WTC11 (cell line): Measurements from ENCODE around the gene L1CAM. TPM values are rescaled to one million over a fixed set of nuclear protein-coding genes. Genes with fewer than 3 reads are reported as not detected.

Experiments
- ATAC-seq: fragments of 200-7000 bp; cut with Tn5 transposase; 2 replicates; pipeline ENCODE4 v1.10.0; 2021; ENCODE audit warnings: mild to moderate bottlenecking, moderate library complexity
- CTCF ChIA-PET: fragments of 300-600 bp; sonication (Branson Sonifier 250); formaldehyde crosslinking; loops from one replicate; lab custom pipeline; 2021; ENCODE audit warnings: antibody characterized with exemption; lab: Charles Lee
- POLR2A ChIA-PET: fragments of 350-600 bp; sonication (Branson Sonifier 250); formaldehyde crosslinking; loops from one replicate; lab custom pipeline; 2021; ENCODE audit warnings: antibody characterized with exemption; lab: Charles Lee
- DNase-seq: peaks from one replicate; pipeline ENCODE4 v3.0.0; 2021; ENCODE audit warnings: low spot score
- H3K27ac Mint-ChIP-seq: 2 replicates; pipeline ENCODE4 v1.8.0; 2021; ENCODE audit warnings: mixed read lengths
- H3K27me3 Mint-ChIP-seq: 2 replicates; pipeline ENCODE4 v1.8.0; 2021; ENCODE audit warnings: low read depth, mild to moderate bottlenecking, moderate library complexity, mixed read lengths
- H3K36me3 Mint-ChIP-seq: 2 replicates; pipeline ENCODE4 v1.8.0; 2021; ENCODE audit warnings: mixed read lengths
- H3K4me1 Mint-ChIP-seq: 2 replicates; pipeline ENCODE4 v1.8.0; 2022; ENCODE audit warnings: mixed read lengths
- H3K4me3 Mint-ChIP-seq: 2 replicates; pipeline ENCODE4 v1.8.0; 2021; ENCODE audit warnings: mild to moderate bottlenecking, moderate library complexity, mixed read lengths
- H3K9me3 Mint-ChIP-seq: 2 replicates; pipeline ENCODE4 v1.8.0; 2021; ENCODE audit warnings: mixed read lengths
- ARID4B ChIP-seq: sonication (generic); formaldehyde crosslinking; IDR thresholded peaks from 2 replicates; pipeline ENCODE4 v1.8.0; 2023; ENCODE audit warnings: missing genetic modification reagents, mild to moderate bottlenecking, borderline replicate concordance
- E2F5 ChIP-seq: sonication (generic); formaldehyde crosslinking; IDR thresholded peaks from 2 replicates; pipeline ENCODE4 v1.8.1; 2022; ENCODE audit warnings: mild to moderate bottlenecking, moderate library complexity, missing genetic modification reagents
- ERG ChIP-seq: fragments of 250-450 bp; sonication (Bioruptor Pico); IDR thresholded peaks from 2 replicates; pipeline ENCODE4 v1.8.0; 2021; ENCODE audit warnings: mild to moderate bottlenecking
- FOXJ3 ChIP-seq: sonication (generic); formaldehyde crosslinking; IDR thresholded peaks from 2 replicates; pipeline ENCODE4 v1.9.0; 2021; ENCODE audit warnings: missing genetic modification reagents, mild to moderate bottlenecking, borderline replicate concordance
- FOXK1 ChIP-seq: sonication (generic); formaldehyde crosslinking; IDR thresholded peaks from 2 replicates; pipeline ENCODE4 v1.8.0; 2022; ENCODE audit warnings: mild to moderate bottlenecking, moderate library complexity, missing genetic modification reagents
- NFATC4 ChIP-seq: fragments of 250-450 bp; sonication (Bioruptor Pico); IDR thresholded peaks from 2 replicates; pipeline ENCODE4 v1.9.0; 2021; ENCODE audit warnings: mild to moderate bottlenecking
- PRDM15 ChIP-seq: sonication (generic); formaldehyde crosslinking; IDR thresholded peaks from 2 replicates; pipeline ENCODE4 v1.8.0; 2022; ENCODE audit warnings: missing genetic modification reagents
- SOX15 ChIP-seq: fragments of 250-450 bp; sonication (Bioruptor Pico); IDR thresholded peaks from 2 replicates; pipeline ENCODE4 v1.9.0; 2021; ENCODE audit warnings: mild to moderate bottlenecking
- ZBTB43 ChIP-seq: sonication (generic); formaldehyde crosslinking; IDR thresholded peaks from 2 replicates; pipeline ENCODE4 v1.8.1; 2023; ENCODE audit warnings: mild to moderate bottlenecking, missing genetic modification reagents
- ZNF219 ChIP-seq: sonication (generic); formaldehyde crosslinking; IDR thresholded peaks from 2 replicates; pipeline ENCODE4 v1.8.0; 2023; ENCODE audit warnings: missing genetic modification reagents, mild to moderate bottlenecking, borderline replicate concordance
- ZNF281 ChIP-seq: sonication (generic); formaldehyde crosslinking; IDR thresholded peaks from 2 replicates; pipeline ENCODE4 v1.8.0; 2023; ENCODE audit warnings: mild to moderate bottlenecking, missing genetic modification reagents
- ZNF671 ChIP-seq: fragments of 250-450 bp; sonication (Bioruptor Pico); IDR thresholded peaks from 2 replicates; pipeline ENCODE4 v1.8.0; 2021; ENCODE audit warnings: mild to moderate bottlenecking
- total RNA-seq: library from RNA; stranded (reverse); gene quantifications from 3 replicates; pipeline ENCODE4 v1.2.3, GENCODE V29; 2021

L1CAM gene
- total RNA-seq, 1 experiment from 2014 or later, result 40.2 TPM

- no peak within 1 kb of the TSS for H3K4me3 Mint-ChIP-seq
- no peaks in the 10 kb centered on the region for H3K9me3 Mint-ChIP-seq
- ATAC-seq, result peak; percentile 16
- no peak for DNase-seq
- H3K27me3 Mint-ChIP-seq, result no peaks in the 10 kb centered on the region; the same call in 1 of the 2 replicates
- H3K27ac Mint-ChIP-seq, result peak within 1 kb of the TSS; percentile 17; the same call in 1 of the 2 replicates
- POLR2A ChIA-PET, result no interaction called here
- H3K4me1 Mint-ChIP-seq, result peaks cover 23% of the 10 kb centered on the region
- H3K36me3 Mint-ChIP-seq, result no peaks in the 10 kb centered on the region
- CTCF ChIA-PET, result no interaction called here
- TF ChIP-seq ARID4B (CRISPR knock-in tag), result no peak
- TF ChIP-seq SOX15, result no peak
- no peak for TF ChIP-seq FOXK1 (CRISPR knock-in tag)
- TF ChIP-seq PRDM15 (CRISPR knock-in tag), result no peak
- no peak for TF ChIP-seq ZNF219 (CRISPR knock-in tag)
- TF ChIP-seq E2F5 (CRISPR knock-in tag), result no peak
- TF ChIP-seq ZNF281 (CRISPR knock-in tag), result no peak
- no peak for TF ChIP-seq ZNF671 (CRISPR knock-in tag)
- TF ChIP-seq ZBTB43, result no peak
- TF ChIP-seq NFATC4 (CRISPR knock-in tag), result no peak
- no peak for TF ChIP-seq ERG (CRISPR knock-in tag)
- TF ChIP-seq FOXJ3 (CRISPR knock-in tag), result no peak
Measured at GRCh38 chrX:153903991-153904957, 18.3 kb upstream of the L1CAM start, which contains the start of gene AVPR2. Gene AVPR2, plus strand, starts transcription at chrX:153904673. Its CDS starts 473 bp downstream, at chrX:153905146.
